DND-41 (cell line): ENCODE results near the gene COG5.

ENCODE experiments used
- ATAC-seq: fragments of 200-7000 bp; cut with Tn5 transposase; 3 replicates; pipeline ENCODE4 v1.9.1; 2021; ENCODE audit warnings: low read depth; ENCODE audit not compliant: insufficient read depth
- DNase-seq: peaks from one replicate; pipeline ENCODE4 v3.0.0-alpha.2; 2020
- H2AFZ ChIP-seq: 2 replicates; pipeline ENCODE4 v1.6.0; 2012; ENCODE audit warnings: low read depth, low read length
- H3K27ac ChIP-seq: 2 replicates; pipeline ENCODE4 v1.5.1; 2012; ENCODE audit warnings: low read length, inconsistent platforms
- H3K27me3 ChIP-seq: fragments of 200-600 bp; sonication (generic); 2 replicates; pipeline ENCODE4 v1.6.0; 2012; ENCODE audit warnings: low read length, mild to moderate bottlenecking, inconsistent platforms; ENCODE audit not compliant: insufficient read depth, poor library complexity
- H3K36me3 ChIP-seq: 2 replicates; pipeline ENCODE4 v1.5.1; 2012; ENCODE audit warnings: low read length, inconsistent platforms; ENCODE audit not compliant: insufficient read depth
- H3K4me1 ChIP-seq: 2 replicates; pipeline ENCODE4 v1.5.1; 2012; ENCODE audit warnings: mild to moderate bottlenecking, low read length; ENCODE audit not compliant: insufficient read depth
- H3K4me2 ChIP-seq: 2 replicates; pipeline ENCODE4 v1.6.0; 2012; ENCODE audit warnings: mild to moderate bottlenecking, moderate library complexity, low read length, inconsistent platforms; ENCODE audit not compliant: insufficient read depth
- H3K4me3 ChIP-seq, 2 experiments: fragments of 200-600 bp in 1 of 2; shearing (Covaris generic) in 1 of 2; 2 replicates each; pipeline ENCODE4 v1.5.1; 2012 to 2016; ENCODE audit warnings: inconsistent platforms in 2 of 2, low read length in 2 of 2, mild to moderate bottlenecking in 2 of 2, low read depth in 1 of 2, moderate library complexity in 1 of 2
- H3K79me2 ChIP-seq: 2 replicates; pipeline ENCODE4 v1.6.0; 2012; ENCODE audit warnings: low read length, inconsistent platforms; ENCODE audit not compliant: insufficient read depth
- H3K9ac ChIP-seq: 2 replicates; pipeline ENCODE4 v1.6.0; 2012; ENCODE audit warnings: low read depth, mild to moderate bottlenecking, inconsistent platforms, low read length, moderate library complexity
- H3K9me3 ChIP-seq: 2 replicates; pipeline ENCODE4 v1.5.1; 2012; ENCODE audit warnings: low read length, moderate library complexity, mild to moderate bottlenecking, inconsistent platforms; ENCODE audit not compliant: insufficient read depth, severe bottlenecking
- H4K20me1 ChIP-seq: 2 replicates; pipeline ENCODE4 v1.6.0; 2012; ENCODE audit warnings: low read length; ENCODE audit not compliant: insufficient read depth
- CTCF ChIP-seq: IDR thresholded peaks from 2 replicates; pipeline ENCODE4 v1.5.1; 2012; ENCODE audit warnings: borderline replicate concordance, low read length, moderate library complexity, mild to moderate bottlenecking; ENCODE audit not compliant: poor library complexity, severe bottlenecking; ENCODE audit errors: extremely low read depth
- EZH2 ChIP-seq: IDR thresholded peaks from 3 replicates; pipeline ENCODE4 v1.6.1; 2012; ENCODE audit warnings: borderline replicate concordance, low read depth, mild to moderate bottlenecking, moderate library complexity, low read length, inconsistent platforms; ENCODE audit not compliant: severe bottlenecking

COG5 gene

DNA sequence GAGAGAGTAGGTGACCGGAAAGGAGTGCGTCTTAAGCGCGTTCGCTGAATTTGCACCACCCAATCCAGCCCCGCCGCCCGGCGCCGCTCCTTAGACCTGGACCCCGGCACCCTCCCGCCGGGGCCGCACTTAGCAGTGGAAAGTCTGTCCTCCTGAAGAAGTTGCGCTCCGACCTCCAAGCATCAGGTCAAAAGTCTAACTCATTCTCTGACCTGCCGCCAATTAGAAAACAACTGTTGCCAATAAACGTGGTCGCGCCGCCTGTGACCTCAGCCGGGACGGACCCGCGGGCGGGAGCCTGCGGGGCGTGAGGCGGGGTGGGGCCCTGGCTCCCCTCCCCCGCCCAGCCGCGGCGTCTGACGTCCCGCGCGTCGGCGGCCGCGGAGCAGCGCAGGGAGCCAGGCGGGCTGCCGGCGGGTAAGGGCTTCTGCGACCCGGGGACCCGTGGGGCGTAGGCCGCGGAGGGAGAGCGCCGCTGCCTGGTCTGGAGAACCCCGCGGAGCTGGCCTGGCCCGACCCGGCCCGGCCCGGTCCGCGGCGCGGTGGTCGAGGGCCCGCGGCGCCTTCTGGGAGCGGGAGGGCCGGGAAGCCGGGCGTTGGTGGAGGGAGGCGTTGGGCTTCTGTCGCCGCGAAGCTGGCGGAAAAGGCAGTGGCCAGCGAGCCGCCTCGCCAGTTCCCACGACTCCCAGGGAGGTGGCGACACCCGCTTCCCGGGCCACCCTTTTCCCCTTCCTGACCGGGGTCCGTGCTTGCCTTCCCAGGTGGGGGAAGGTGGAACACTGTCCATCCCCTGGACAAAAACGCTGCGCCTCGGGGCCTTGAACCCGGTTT is 16.4 kb upstream of the COG5 start, which contains the start of gene BCAP29:
BCAP29 (plus strand) TSS at position 362 of the 831 bp plus-strand sequence. CDS start 527 bp downstream, outside the sequence.
- Histone ChIP-seq H3K9ac (peak within 1 kb of the TSS; percentile 92), H3K9me3 (no peaks in the 10 kb centered on the region), H3K27ac (peak within 1 kb of the TSS; percentile 76), H2AFZ (peak within 1 kb of the TSS; percentile 97), H3K36me3 (peaks cover 24% of the 10 kb centered on the region), H3K27me3 (no peaks in the 10 kb centered on the region), H4K20me1 (no peaks in the 10 kb centered on the region), H3K4me2 (peak within 1 kb of the TSS; percentile 80), H3K4me3 (peak within 1 kb of the TSS; percentile 85 to 91), H3K4me1 (peaks cover 36% of the 10 kb centered on the region), H3K79me2 (peaks cover 31% of the 10 kb centered on the region)
- ATAC-seq (peak; percentile 92), DNase-seq (peak; percentile 67)
- TF ChIP-seq CTCF (peak; percentile 31), EZH2 (no peak)

DNA sequence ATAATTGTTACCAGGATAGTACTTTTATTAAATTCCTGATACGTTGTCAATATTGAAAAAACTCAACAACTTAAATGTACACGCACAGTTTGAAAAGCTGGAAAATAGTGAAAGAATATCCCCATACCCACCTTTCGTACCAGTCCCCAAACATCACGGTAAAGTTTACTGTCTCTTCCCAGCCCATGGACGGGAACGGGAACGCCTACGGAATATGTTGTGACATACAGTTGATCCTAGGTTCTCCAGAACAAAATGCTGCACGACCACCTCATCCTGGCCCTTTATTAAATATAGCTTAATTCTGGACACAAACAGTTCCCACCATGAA is 15.8 kb upstream of the COG5 start:
- Histone ChIP-seq H3K4me3 (peak overlapping the region; percentile 85 to 91), H2AFZ (peak overlapping the region; percentile 97), H3K27ac (peak overlapping the region; percentile 76), H3K4me2 (peak overlapping the region; percentile 80), H3K36me3 (peaks cover 21% of the 10 kb centered on the region), H3K4me1 (peaks cover 36% of the 10 kb centered on the region), H3K9me3 (no peaks in the 10 kb centered on the region), H3K27me3 (no peaks in the 10 kb centered on the region), H3K79me2 (peaks cover 31% of the 10 kb centered on the region), H3K9ac (peak overlapping the region; percentile 92), H4K20me1 (no peaks in the 10 kb centered on the region)
- no peak for TF ChIP-seq CTCF
- TF ChIP-seq EZH2, result no peak
- DNase-seq (no peak), ATAC-seq (peak; percentile 22)

DNA sequence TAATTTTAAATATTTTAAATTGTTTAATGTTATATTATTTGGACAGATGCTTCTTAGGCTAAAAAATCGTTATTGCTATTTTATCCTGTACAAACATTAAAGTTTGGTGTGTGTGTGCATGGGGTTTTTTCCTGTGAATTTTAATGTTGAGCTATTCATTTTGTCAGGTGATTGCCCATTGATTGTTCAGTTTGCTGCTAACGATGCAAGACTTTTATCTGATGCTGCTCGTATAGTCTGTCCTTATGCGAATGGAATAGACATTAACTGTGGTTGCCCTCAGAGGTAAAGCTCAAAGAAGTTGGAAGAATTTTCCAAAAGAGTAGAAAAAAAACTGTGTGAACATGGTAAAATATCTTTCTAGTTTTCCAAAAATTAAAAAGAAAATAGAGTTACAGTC is 9.8 kb upstream of the COG5 start:
- TF ChIP-seq CTCF (no peak), EZH2 (no peak)
- no peaks in the 10 kb centered on the region for H3K79me2 ChIP-seq
- H3K36me3 ChIP-seq, result peaks cover 47% of the 10 kb centered on the region
- H3K4me3 ChIP-seq, result no peak overlapping the region
- H3K27me3 ChIP-seq, result no peaks in the 10 kb centered on the region
- DNase-seq (no peak), ATAC-seq (no peak)
- H3K9ac ChIP-seq, result no peak overlapping the region
- no peaks in the 10 kb centered on the region for H4K20me1 ChIP-seq
- H3K27ac ChIP-seq, result no peak overlapping the region
- H3K4me1 ChIP-seq, result no peaks in the 10 kb centered on the region
- no peak overlapping the region for H3K4me2 ChIP-seq
- no peak overlapping the region for H2AFZ ChIP-seq
- no peaks in the 10 kb centered on the region for H3K9me3 ChIP-seq
